Activated CD4-positive, alpha-beta T cell treated with anti-CD3 and anti-CD28 coated beads, Interleukin-2, amount 50 U/mL, for 1 hour (primary cell): ENCODE data around the gene AFM.

ENCODE experiments used
- DNase-seq: peaks from one replicate; pipeline ENCODE4 v3.0.0-alpha.2; 2020

Gene AFM, protein sequence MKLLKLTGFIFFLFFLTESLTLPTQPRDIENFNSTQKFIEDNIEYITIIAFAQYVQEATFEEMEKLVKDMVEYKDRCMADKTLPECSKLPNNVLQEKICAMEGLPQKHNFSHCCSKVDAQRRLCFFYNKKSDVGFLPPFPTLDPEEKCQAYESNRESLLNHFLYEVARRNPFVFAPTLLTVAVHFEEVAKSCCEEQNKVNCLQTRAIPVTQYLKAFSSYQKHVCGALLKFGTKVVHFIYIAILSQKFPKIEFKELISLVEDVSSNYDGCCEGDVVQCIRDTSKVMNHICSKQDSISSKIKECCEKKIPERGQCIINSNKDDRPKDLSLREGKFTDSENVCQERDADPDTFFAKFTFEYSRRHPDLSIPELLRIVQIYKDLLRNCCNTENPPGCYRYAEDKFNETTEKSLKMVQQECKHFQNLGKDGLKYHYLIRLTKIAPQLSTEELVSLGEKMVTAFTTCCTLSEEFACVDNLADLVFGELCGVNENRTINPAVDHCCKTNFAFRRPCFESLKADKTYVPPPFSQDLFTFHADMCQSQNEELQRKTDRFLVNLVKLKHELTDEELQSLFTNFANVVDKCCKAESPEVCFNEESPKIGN

GRCh38 chr4:73481358-73481757 is at the start of gene AFM:
Gene AFM, plus strand, starts transcription at chr4:73481745. Its CDS starts 31 bp downstream, at chr4:73481776.
- no peak for DNase-seq

DNA sequence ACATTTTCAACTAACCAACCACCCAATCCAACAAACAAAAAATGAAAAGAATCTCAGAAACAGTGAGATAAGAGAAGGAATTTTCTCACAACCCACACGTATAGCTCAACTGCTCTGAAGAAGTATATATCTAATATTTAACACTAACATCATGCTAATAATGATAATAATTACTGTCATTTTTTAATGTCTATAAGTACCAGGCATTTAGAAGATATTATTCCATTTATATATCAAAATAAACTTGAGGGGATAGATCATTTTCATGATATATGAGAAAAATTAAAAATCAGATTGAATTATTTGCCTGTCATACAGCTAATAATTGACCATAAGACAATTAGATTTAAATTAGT is 49.8 kb upstream of the AFM start:
- DNase-seq = no peak

GRCh38 chr4:73432169-73433000 is 49.2 kb upstream of the AFM start:
- no peak for DNase-seq

- no peak for DNase-seq
These were observed 48.4 kb upstream of the AFM start for GRCh38 chr4:73433140-73433539.

- DNase-seq = no peak
These were observed 47.2 kb upstream of the AFM start for GRCh38 chr4:73434311-73434710.

DNA sequence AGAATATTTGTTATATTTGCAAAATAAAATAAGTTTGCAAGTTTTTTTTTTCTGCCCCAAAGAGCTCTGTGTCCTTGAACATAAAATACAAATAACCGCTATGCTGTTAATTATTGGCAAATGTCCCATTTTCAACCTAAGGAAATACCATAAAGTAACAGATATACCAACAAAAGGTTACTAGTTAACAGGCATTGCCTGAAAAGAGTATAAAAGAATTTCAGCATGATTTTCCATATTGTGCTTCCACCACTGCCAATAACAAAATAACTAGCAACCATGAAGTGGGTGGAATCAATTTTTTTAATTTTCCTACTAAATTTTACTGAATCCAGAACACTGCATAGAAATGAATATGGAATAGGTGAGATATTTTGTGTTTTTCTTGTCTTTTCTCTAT is 45.6 kb upstream of the AFM start, which contains the start of gene AFP:
Gene AFP, plus strand, starts transcription at position 238 of the 400 bp plus-strand sequence. Its CDS starts 42 bp downstream, at position 280.
- no peak for DNase-seq

DNA sequence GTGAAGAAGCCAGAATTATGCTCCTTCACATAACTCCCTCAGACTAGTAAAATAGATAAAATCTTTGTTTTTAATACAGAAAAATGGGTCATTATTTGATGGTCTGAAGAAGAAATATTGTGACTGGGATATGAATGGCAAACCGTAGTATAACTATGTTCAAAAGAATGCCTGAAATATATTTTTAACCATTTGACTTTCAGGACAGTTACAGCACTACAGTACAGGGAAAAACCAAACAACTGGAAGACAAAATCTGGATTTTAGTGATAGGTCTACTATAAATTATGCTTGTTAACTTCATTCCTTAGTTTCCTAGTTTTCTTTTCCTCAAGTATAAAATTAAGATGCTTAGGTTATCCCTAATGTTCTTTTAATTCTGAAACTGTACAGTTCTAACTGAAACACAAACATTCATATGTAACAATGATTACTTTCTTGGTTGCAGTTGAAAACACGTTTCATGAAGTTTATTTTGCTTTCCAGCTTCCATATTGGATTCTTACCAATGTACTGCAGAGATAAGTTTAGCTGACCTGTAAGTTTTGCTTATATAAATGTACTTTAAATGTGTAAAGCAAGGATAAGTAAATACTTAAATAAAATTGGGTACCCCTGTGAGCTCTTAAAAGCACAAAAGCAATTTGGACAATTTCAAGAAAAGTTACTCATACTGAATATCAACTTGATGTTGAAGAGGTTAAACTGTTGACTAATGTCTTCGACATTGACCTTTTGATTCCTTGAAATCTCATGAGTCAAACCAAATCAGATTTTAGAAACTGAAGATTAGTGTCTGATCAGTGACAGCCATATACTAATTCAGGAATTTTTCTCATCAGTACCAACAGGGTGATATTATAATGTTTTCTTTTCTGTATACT is 44.6 kb upstream of the AFM start:
- DNase-seq = no peak

DNA sequence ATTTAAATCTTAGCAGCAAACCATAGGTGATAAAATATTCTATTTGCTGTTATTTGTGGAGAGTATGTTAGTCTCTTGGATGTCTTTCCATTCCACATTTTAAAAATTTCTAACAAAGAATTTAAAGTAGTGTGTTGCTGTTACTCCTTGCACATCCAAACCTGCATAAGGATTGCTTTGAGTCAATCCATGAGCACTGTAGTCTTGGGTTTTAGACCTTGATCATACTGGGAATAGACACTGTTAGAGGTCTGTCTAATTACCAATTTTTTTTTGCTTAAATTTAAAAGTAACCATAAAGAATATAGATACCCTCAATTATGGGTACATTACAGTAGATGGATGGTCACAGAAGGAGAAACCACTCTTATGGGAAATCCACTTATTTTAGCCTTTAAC is 44.0 kb upstream of the AFM start:
- no peak for DNase-seq

GRCh38 chr4:73438048-73438447 is 43.5 kb upstream of the AFM start:
- DNase-seq = no peak

DNA sequence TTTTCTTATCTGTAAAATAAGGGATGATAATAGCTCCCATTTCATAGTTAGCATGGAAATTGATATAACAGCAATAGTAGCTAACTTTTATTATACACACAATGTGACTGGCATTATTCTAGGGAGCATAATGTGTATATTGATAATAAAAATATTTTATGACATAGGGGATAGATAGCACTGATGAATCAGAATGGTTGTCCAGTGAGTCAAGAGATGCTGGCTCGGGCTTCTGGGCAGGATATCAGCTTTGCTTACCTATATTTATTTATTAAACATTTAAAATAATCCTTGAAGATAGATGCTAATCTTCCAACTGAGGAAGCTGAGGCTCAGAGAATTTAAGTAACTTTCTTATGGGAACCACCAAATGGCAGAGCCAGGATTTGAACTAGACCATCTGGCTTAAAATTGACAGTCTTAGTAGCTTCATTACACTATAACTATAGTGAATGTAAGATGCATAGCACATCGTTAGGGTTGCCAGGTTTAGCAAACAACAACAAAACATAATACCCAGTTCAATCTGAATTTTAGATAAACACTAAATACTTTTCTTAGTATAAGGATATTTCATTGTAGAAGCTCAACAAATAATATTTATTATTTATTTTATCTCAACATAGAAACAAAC is 42.8 kb upstream of the AFM start:
- DNase-seq = no peak

- no peak for DNase-seq
These were observed 42.1 kb upstream of the AFM start for GRCh38 chr4:73439445-73439844.

DNA sequence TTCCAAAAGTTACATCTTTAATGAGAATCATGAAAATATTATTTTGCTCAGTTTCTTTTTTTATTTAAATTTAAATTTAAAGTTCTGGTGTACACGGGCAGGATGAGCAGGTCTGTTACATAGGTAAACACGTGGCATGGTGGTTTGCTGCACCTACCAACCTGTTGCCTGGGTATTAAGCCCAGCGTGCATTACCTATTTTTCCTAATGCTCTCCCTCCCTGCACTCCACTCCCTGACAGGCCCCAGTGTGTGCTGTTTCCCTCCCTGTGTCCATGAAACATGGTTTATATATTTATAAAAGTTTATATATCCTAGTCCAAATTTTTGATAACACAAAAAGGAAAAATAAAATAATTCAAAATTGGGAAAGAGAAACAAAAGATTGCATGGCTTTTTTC is 41.6 kb upstream of the AFM start:
- no peak for DNase-seq

DNA sequence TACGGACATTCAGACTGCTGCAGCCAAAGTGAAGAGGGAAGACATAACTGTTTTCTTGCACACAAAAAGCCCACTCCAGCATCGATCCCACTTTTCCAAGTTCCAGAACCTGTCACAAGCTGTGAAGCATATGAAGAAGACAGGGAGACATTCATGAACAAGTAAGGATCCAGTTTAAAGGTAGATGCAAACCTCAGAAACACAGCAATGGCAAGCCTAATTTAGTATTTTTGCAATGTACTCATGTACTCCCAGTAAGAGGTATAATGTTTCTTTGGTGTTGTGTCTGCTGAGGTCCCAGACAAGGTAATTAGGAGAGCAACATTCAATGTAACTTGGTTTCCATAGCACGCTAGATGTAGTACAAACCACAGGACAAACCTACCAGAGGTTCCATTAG is 40.9 kb upstream of the AFM start:
- DNase-seq = no peak

DNA sequence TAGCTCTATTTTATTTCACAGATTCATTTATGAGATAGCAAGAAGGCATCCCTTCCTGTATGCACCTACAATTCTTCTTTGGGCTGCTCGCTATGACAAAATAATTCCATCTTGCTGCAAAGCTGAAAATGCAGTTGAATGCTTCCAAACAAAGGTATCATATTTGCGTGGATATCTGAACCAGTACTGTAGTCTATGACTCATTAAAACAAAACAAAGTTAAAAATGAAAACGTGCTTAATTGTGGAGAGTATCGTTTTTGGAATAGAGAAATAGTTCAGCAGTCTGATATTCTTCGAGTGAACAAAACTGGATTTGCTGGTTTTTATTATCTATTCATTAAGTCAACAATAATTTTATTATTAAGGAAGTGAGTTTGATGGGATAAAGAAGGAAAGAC is 39.3 kb upstream of the AFM start:
- DNase-seq = no peak

- DNase-seq = no peak
These were observed 38.3 kb upstream of the AFM start for GRCh38 chr4:73443224-73443623.

GRCh38 chr4:73445383-73446335 is 35.9 kb upstream of the AFM start:
- no peak for DNase-seq

DNA sequence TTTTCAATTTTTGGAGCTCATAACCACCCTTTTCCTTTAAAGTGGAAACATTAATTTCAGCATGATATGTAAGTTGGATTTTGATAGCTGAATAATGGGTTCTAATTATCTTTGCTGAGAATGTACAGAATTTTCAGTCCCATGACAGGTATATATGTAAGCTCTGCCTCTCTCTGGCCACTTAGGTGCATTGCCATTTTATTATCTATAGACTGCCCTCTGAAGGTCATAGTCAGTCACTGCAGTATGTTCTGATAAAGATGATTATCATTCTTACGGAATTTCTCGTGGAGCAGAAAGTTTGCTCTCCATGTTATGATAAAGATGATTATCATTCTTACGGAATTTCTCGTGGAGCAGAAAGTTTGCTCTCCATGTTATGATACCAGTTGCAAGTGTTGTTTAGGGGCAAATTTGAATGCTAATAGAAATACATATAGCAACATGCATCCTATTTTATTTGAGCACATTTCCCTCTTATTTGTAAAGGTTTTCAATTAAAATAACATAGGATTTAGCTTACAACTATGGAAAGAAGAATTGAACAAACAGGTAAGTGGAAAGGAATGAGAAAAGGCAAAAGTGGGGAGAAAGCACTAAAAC is 35.1 kb upstream of the AFM start:
- DNase-seq = no peak

GRCh38 chr4:73447671-73448070 is 33.9 kb upstream of the AFM start:
- DNase-seq = no peak

GRCh38 chr4:73448448-73449203 is 32.9 kb upstream of the AFM start:
- no peak for DNase-seq
